Measurements from ENCODE around the gene OLFML1.
"Not testable (repeated sequence)": the region's sequence is repeated elsewhere in the genome, so short reads cannot be mapped to it uniquely, and the experiment has no call there.

The OLFML1 gene

GRCh38 chr11:7512525-7513233 is 27.4 kb downstream of the OLFML1 start:
- DNase-seq (ENCODE audit: low read depth in 2 of 2), result peak in 1 of 2 donors; percentile 4

DNA sequence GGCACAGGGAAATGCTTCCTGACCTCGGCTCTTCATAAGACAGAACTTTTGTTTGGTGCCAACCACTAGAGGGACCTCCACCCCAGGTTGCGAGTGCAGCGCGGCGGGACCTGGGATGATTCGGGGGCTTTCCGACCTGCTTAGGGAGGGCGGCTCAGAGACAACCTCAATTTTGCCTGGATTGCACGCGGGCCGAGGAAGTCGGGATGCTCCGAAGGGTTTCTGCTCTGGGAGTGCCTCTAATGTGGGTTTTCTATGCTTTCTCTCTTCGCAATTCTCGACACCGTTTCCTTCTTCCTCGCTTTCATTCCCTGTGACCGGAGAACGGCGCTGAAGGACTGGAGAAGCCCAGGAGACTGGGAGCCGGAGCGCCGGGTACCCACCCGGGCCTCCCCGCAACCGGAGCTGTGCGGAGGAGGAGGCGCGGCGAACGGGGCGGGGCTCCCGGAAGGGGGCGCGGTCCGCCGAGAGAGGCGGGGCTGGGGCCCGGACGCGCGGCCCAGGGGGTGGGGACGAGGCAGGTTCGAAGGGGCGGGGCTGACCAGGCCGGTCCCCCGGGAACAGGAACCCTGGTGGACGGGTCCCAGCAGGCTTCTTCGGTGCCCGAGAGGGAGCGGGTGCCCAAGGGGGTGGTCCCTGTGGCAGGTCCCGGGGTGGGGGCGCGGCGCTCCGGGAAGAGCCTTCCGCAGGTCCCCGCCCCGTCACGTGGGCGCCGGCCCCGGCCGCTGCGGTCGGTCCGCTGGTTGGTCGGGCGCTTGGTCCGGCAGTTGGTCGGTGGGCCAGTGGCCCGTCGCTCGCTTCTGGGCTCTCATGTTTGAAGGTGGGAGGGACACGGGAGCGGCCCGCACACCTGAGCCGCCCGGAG is 28.2 kb downstream of the OLFML1 start, which contains the start of gene PPFIBP2:
Gene PPFIBP2 (plus strand): TSS at position 766 of the 865 bp plus-strand sequence. CDS start 35,477 bp downstream, outside the sequence.
- DNase-seq (ENCODE audit: low read depth in 2 of 2), result peak; percentile 71

- DNase-seq (ENCODE audit: low read depth in 2 of 2), result no peak
These were observed 28.8 kb downstream of the OLFML1 start for GRCh38 chr11:7514099-7514591.

- no peak for DNase-seq (ENCODE audit: low read depth in 2 of 2)
These were observed 30.2 kb downstream of the OLFML1 start for GRCh38 chr11:7515447-7515886.

GRCh38 chr11:7516475-7516874 is 31.2 kb downstream of the OLFML1 start:
- peak in 1 of 2 donors; percentile 13 for DNase-seq (ENCODE audit: low read depth in 2 of 2)

DNA sequence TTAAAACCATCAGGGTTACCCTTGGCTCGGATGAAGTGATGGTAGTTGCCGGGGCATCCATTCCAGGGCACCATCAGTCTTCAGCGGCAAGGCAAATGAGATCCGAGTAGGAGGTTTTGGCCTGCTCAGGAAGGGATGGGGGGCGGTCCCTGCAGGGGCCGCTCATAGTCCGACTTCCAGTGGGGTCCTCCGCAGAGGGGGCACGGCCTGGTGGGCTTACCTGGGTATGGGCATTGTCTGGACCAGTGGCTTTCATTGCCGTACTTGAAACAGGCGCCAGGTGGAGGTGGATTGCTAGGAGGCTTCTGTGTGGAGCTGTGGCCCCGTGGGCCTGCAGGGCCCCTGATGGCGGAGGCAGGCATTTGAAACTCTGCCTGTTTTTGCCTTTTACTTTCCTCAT is 32.4 kb downstream of the OLFML1 start:
- DNase-seq (ENCODE audit: low read depth in 2 of 2), result not testable (repeated sequence)

- no peak for DNase-seq (ENCODE audit: low read depth in 2 of 2)
These were observed 33.7 kb downstream of the OLFML1 start for GRCh38 chr11:7518811-7519562.

DNA sequence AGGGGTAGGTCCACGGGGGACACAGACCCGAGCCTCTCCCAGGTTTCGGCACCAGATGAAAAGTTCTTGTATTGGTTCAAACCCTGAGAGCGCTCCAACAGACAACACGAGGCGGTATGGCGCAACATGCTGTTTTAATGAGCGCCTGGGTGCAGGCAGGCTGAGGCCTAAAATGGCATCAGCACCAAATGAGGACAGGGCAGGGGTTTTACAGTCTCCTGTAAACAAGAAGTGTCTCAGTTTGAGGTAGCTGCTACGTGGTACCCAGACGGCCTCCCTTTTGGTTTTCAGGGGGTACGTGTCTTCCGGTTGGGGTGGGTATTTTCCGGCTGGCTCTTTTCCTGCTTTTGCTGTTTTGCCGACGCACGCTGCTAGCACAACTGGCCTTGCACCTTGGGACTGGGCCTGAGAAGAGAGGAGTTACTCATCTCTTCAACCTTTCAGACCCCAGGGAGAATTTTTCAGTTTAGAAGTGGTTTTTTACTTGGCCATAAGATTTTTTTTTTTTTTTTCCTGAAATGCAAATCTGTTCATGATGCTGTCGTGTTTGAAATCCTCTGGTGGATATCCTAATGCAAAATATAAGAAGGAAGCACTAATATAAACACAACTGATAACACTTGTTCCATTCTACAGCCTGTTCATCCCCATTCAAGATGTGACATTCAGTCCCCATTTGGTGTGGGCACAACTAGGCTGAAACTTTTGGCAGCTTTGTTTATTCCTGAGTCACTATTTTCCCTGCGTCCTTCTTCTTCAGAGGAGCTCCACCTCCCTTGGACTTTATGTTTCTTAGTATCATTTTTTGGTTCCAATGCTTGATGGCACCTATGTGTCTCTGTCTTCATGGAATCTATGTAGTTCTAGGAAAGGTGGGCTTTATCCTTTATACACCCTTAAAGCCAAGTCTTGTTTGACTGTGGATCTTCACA is 35.0 kb downstream of the OLFML1 start:
- no peak for DNase-seq (ENCODE audit: low read depth in 2 of 2)

DNA sequence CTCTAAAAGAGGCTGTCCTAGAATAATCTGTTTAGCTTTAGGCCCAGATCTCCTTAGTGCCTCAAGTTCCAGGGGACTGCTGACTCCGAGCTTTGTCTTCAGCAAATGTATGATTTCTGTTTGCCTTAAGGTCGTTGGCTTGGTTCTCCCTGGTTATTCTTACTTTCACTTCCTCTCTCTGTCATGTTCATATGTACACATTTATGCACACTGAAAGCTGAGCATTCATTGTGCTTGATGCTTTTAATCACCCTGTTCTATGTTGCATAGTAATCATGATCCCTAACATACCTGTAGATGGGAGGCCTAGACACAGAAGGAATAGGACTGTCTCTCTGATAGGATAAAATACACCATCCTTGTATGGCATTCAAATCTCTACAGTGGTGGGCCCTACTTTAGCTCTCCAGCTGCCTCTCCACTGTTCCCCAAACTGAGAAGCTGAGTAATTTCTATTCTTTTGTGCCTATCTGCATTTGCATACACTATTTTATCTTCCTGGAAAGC is 35.7 kb downstream of the OLFML1 start:
- DNase-seq (ENCODE audit: low read depth in 2 of 2), result no peak

GRCh38 chr11:7522121-7522520 is 36.8 kb downstream of the OLFML1 start:
- DNase-seq (ENCODE audit: low read depth in 2 of 2), result no peak

- DNase-seq (ENCODE audit: low read depth in 2 of 2), result no peak
These were observed 37.2 kb downstream of the OLFML1 start for GRCh38 chr11:7522546-7522945.

- no peak for DNase-seq (ENCODE audit: low read depth in 2 of 2)
These were observed 38.3 kb downstream of the OLFML1 start for GRCh38 chr11:7523416-7524210.

- no peak for DNase-seq (ENCODE audit: low read depth in 2 of 2)
These were observed 39.3 kb downstream of the OLFML1 start for GRCh38 chr11:7524462-7525235.

- no peak for DNase-seq (ENCODE audit: low read depth in 2 of 2)
These were observed 40.1 kb downstream of the OLFML1 start for GRCh38 chr11:7525424-7525823.

- no peak for DNase-seq (ENCODE audit: low read depth in 2 of 2)
These were observed 41.7 kb downstream of the OLFML1 start for GRCh38 chr11:7527029-7527428.

DNA sequence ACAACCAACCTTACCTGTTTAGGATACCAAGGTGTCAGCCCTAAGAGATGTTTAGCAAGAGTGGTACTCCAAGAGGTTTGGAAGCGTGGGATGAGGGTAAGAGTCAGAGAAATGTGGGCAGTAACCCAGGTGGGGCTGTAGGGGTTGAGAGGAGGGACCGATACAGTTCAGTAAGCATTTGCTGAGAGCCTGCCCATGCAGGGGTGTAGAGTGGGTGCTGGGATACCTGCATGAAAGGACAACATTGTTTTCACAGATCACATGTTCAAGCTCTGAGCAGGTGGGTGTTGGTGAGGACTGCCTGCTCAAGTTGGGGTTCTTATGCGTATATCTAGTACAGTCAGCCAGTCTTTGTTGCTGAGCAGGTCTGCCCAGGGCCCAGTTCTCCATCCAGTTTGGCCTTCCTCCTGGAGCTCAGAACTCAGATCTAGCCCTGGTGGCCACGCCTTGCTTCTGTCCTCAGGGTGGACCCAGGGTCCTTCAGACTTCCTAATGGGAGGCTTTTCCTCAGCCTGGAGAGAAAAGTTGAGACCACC is 43.3 kb downstream of the OLFML1 start:
- no peak for DNase-seq (ENCODE audit: low read depth in 2 of 2)

GRCh38 chr11:7530013-7530640 is 44.8 kb downstream of the OLFML1 start:
- no peak for DNase-seq (ENCODE audit: low read depth in 2 of 2)

- DNase-seq (ENCODE audit: low read depth in 2 of 2), result no peak
These were observed 45.7 kb downstream of the OLFML1 start for GRCh38 chr11:7531011-7531410.
